ENCODE data around the gene KIF20B.

KIF20B gene

DNA sequence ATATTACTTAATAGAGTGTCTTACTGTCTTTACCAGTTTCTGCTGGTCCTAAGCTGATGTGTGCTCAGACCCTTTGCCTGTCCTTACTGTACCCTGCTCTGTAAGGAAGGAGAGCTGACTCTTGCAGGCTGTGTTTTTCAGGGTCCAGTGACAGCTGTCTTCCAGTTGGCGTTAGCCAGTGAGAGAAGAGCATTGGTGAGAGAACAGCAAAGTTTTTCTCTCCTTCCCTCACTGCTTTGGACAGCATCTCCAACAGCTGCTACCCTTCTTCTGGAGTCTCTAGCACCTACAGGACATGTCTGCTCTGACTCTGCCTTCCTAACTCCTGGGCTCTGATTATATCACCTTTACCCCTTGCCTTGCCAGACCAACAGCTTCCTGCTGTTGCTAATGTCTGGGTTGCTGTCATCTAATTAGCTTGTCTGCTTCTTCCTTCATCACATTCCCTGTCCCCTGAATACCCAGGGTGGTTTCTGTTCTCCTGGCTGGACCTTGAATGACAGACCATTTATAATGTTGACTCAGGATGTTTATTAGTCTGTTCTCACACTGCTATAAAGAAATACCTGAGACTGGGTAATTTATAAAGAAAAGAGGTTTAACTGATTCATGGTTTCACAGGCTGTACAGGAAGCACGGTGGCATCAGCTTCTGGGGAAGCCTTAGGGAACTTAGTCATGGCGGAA is 32.9 kb upstream of the KIF20B start:
- no peak overlapping the region for H3K4me3 ChIP-seq (IDR thresholded peaks at IDR 0.05; ENCODE audit: insufficient read depth, low read depth, low read length)
- no peak overlapping the region for H2AFZ ChIP-seq (ENCODE audit: low read depth)

DNA sequence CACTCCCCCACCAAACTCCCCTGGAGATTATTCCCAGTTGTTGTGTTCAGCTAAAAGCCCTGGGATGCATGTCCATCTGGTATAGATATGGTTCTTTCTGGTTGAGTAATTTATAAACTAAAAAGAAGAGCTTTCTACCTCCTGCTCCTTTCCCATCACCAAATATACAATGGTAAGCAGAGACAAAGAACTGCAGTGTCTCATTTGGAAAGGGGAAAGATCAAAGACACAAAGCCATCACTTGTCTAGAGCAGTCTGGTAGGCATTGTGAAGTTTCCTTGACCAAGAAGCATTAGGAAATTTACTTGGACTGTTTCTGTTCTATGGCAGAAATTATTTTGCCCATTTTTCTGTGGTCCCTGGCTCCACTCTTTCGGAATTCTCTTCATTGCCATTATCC is 31.4 kb upstream of the KIF20B start:
- Histone ChIP-seq H4K20me1 (ENCODE audit: insufficient read depth) (no peaks in the 10 kb centered on the region), H3K27ac (no peak overlapping the region), H3K4me1 (ENCODE audit: low read depth, poor library complexity, severe bottlenecking) (no peaks in the 10 kb centered on the region), H3K4me3 (IDR thresholded peaks at IDR 0.05; ENCODE audit: insufficient read depth, low read depth, low read length) (no peak overlapping the region), H3K9ac (no peak overlapping the region), H2AFZ (ENCODE audit: low read depth) (no peak overlapping the region), H3K4me2 (no peak overlapping the region), H3K27me3 (ENCODE audit: insufficient read depth, low read depth) (no peaks in the 10 kb centered on the region), H3K36me3 (ENCODE audit: insufficient read depth) (no peaks in the 10 kb centered on the region), H3K79me2 (ENCODE audit: insufficient read depth, low read depth) (no peaks in the 10 kb centered on the region)
- TF ChIP-seq, protein P1, sequence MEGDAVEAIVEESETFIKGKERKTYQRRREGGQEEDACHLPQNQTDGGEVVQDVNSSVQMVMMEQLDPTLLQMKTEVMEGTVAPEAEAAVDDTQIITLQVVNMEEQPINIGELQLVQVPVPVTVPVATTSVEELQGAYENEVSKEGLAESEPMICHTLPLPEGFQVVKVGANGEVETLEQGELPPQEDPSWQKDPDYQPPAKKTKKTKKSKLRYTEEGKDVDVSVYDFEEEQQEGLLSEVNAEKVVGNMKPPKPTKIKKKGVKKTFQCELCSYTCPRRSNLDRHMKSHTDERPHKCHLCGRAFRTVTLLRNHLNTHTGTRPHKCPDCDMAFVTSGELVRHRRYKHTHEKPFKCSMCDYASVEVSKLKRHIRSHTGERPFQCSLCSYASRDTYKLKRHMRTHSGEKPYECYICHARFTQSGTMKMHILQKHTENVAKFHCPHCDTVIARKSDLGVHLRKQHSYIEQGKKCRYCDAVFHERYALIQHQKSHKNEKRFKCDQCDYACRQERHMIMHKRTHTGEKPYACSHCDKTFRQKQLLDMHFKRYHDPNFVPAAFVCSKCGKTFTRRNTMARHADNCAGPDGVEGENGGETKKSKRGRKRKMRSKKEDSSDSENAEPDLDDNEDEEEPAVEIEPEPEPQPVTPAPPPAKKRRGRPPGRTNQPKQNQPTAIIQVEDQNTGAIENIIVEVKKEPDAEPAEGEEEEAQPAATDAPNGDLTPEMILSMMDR (conservative IDR thresholded peaks at IDR 0.05; ENCODE audit: low read depth, low read length), result no peak

More for the DNA sequence above, 32.9 kb upstream of the KIF20B start:
- TF ChIP-seq, protein P1 (conservative IDR thresholded peaks at IDR 0.05; ENCODE audit: low read depth, low read length), result no peak
- Histone ChIP-seq H3K27ac (no peak overlapping the region), H3K79me2 (ENCODE audit: insufficient read depth, low read depth) (no peaks in the 10 kb centered on the region), H3K4me1 (ENCODE audit: low read depth, poor library complexity, severe bottlenecking) (no peaks in the 10 kb centered on the region), H3K36me3 (ENCODE audit: insufficient read depth) (no peaks in the 10 kb centered on the region), H3K9ac (no peak overlapping the region), H3K27me3 (ENCODE audit: insufficient read depth, low read depth) (no peaks in the 10 kb centered on the region), H4K20me1 (ENCODE audit: insufficient read depth) (no peaks in the 10 kb centered on the region), H3K4me2 (no peak overlapping the region)

DNA sequence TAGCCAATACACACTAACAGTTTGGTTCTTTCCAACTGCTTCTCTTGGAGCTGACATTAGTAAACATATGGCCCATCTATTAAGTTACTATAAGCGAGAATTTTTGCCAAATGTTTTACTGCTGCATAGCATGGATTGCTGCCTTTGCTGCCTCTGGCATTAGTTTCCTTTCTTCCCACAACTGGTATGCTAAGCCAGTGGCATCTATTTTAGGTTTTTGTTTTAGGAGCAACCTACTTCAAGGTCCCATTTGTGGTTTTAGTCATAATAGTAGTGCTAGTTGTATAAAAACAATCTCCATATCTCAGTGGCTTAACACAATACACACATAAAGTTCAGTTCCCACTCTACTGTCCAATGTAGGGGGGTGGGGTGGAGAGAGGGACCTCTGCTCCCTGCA is 30.5 kb upstream of the KIF20B start:
- Histone ChIP-seq H3K4me1 (ENCODE audit: low read depth, poor library complexity, severe bottlenecking) (no peaks in the 10 kb centered on the region), H3K9ac (no peak overlapping the region), H3K4me3 (IDR thresholded peaks at IDR 0.05; ENCODE audit: insufficient read depth, low read depth, low read length) (no peak overlapping the region), H3K36me3 (ENCODE audit: insufficient read depth) (no peaks in the 10 kb centered on the region), H3K79me2 (ENCODE audit: insufficient read depth, low read depth) (no peaks in the 10 kb centered on the region), H3K27ac (no peak overlapping the region), H3K27me3 (ENCODE audit: insufficient read depth, low read depth) (no peaks in the 10 kb centered on the region), H3K4me2 (no peak overlapping the region), H2AFZ (ENCODE audit: low read depth) (no peak overlapping the region), H4K20me1 (ENCODE audit: insufficient read depth) (no peaks in the 10 kb centered on the region)
- TF ChIP-seq, protein P1 (conservative IDR thresholded peaks at IDR 0.05; ENCODE audit: low read depth, low read length), result no peak

DNA sequence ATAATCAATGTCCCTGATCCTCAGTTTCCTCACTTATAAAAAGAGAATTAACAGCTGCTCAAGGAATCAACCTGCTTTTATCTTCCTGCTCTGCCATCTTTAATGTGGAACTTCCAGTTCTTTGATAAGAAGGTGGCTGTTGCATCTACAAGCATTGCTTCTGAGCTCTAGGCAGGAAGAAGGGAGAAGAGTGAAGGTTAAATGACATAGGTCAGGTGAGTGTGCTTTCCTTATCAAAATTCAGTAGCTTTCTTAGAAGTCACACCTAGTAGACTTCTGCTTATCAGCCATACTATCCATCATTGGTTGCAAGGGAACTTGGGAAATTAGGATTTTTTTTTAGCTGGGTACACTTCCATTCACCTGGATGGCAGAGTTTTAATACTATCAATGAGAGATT is 24.0 kb upstream of the KIF20B start:
- H4K20me1 ChIP-seq (ENCODE audit: insufficient read depth), result no peaks in the 10 kb centered on the region
- no peaks in the 10 kb centered on the region for H3K79me2 ChIP-seq (ENCODE audit: insufficient read depth, low read depth)
- TF ChIP-seq, protein P1 (conservative IDR thresholded peaks at IDR 0.05; ENCODE audit: low read depth, low read length), result no peak
- H3K27me3 ChIP-seq (ENCODE audit: insufficient read depth, low read depth), result no peaks in the 10 kb centered on the region
- H3K4me1 ChIP-seq (ENCODE audit: low read depth, poor library complexity, severe bottlenecking), result no peaks in the 10 kb centered on the region
- no peak overlapping the region for H3K4me2 ChIP-seq
- H3K36me3 ChIP-seq (ENCODE audit: insufficient read depth), result no peaks in the 10 kb centered on the region
- H3K9ac ChIP-seq, result no peak overlapping the region
- no peak overlapping the region for H3K4me3 ChIP-seq (IDR thresholded peaks at IDR 0.05; ENCODE audit: insufficient read depth, low read depth, low read length)
- no peak overlapping the region for H2AFZ ChIP-seq (ENCODE audit: low read depth)
- no peak overlapping the region for H3K27ac ChIP-seq
